Measurements from ENCODE around the gene ZNF148. TPM values are rescaled to one million over a fixed set of nuclear protein-coding genes. Genes with fewer than 3 reads are reported as not detected.

ZNF148 gene
- total RNA-seq, 1 donor from 2014 or later: 44.5 TPM

GRCh38 chr3:125200731-125201139 lies 174.4 kb downstream of the ZNF148 start:
- H3K9ac ChIP-seq (ENCODE audit: low read length): no peak overlapping the region
- no peak for TF ChIP-seq CTCF (IDR thresholded peaks at IDR 0.05; ENCODE audit: insufficient read depth, low read depth, low read length)
- no peak for TF ChIP-seq EZH2 (IDR thresholded peaks at IDR 0.05; ENCODE audit: insufficient read depth, low read length)
- H4K20me1 ChIP-seq (ENCODE audit: insufficient read depth, low read length): no peaks in the 10 kb centered on the region
- FAIRE-seq (no peak), DNase-seq (ENCODE audit: low read depth) (no peak)
- H2AFZ ChIP-seq (ENCODE audit: low read depth, low read length): no peak overlapping the region
- no peaks in the 10 kb centered on the region for H3K36me3 ChIP-seq (ENCODE audit: insufficient read depth, low read length)
- H3K27ac ChIP-seq (ENCODE audit: low read depth, low read length): no peak overlapping the region
- H3K4me3 ChIP-seq (ENCODE audit: insufficient read depth, low read depth, low read length): no peak overlapping the region
- Mint-ChIP-seq H3K4me1 (ENCODE audit: low read depth, unreplicated experiment) (no peaks in the 10 kb centered on the region), H3K9me3 (ENCODE audit: unreplicated experiment) (peaks cover 2% of the 10 kb centered on the region), H3K4me3 (ENCODE audit: unreplicated experiment) (no peak overlapping the region), H3K36me3 (ENCODE audit: low read depth, unreplicated experiment) (peaks cover 3% of the 10 kb centered on the region), H3K27ac (ENCODE audit: unreplicated experiment) (no peak overlapping the region), H3K27me3 (ENCODE audit: low read depth, unreplicated experiment) (peaks cover 6% of the 10 kb centered on the region)
- no peaks in the 10 kb centered on the region for H3K4me1 ChIP-seq (ENCODE audit: insufficient read depth, low read length)
- no peaks in the 10 kb centered on the region for H3K27me3 ChIP-seq (ENCODE audit: insufficient read depth, low read length)
- no peak overlapping the region for H3K4me2 ChIP-seq (ENCODE audit: low read length)
- H3K9me3 ChIP-seq (ENCODE audit: insufficient read depth, low read depth, low read length): no peaks in the 10 kb centered on the region
- no peaks in the 10 kb centered on the region for H3K79me2 ChIP-seq (ENCODE audit: insufficient read depth, low read length)

- FAIRE-seq (no peak), DNase-seq (ENCODE audit: low read depth) (peak; percentile 76)
- Histone ChIP-seq H3K27ac (ENCODE audit: low read depth, low read length) (no peak overlapping the region), H3K79me2 (ENCODE audit: insufficient read depth, low read length) (no peaks in the 10 kb centered on the region), H3K4me1 (ENCODE audit: insufficient read depth, low read length) (peaks cover 7% of the 10 kb centered on the region), H4K20me1 (ENCODE audit: insufficient read depth, low read length) (no peaks in the 10 kb centered on the region), H3K36me3 (ENCODE audit: insufficient read depth, low read length) (no peaks in the 10 kb centered on the region), H3K9ac (ENCODE audit: low read length) (no peak overlapping the region), H2AFZ (ENCODE audit: low read depth, low read length) (no peak overlapping the region), H3K27me3 (ENCODE audit: insufficient read depth, low read length) (no peaks in the 10 kb centered on the region), H3K9me3 (ENCODE audit: insufficient read depth, low read depth, low read length) (no peaks in the 10 kb centered on the region), H3K4me3 (ENCODE audit: insufficient read depth, low read depth, low read length) (no peak overlapping the region), H3K4me2 (ENCODE audit: low read length) (no peak overlapping the region)
- TF ChIP-seq CTCF (IDR thresholded peaks at IDR 0.05; ENCODE audit: insufficient read depth, low read depth, low read length) (no peak), EZH2 (IDR thresholded peaks at IDR 0.05; ENCODE audit: insufficient read depth, low read length) (no peak)
- Mint-ChIP-seq H3K9me3 (ENCODE audit: unreplicated experiment) (no peaks in the 10 kb centered on the region), H3K4me3 (ENCODE audit: unreplicated experiment) (no peak overlapping the region), H3K27ac (ENCODE audit: unreplicated experiment) (no peak overlapping the region), H3K27me3 (ENCODE audit: low read depth, unreplicated experiment) (peaks cover 14% of the 10 kb centered on the region), H3K36me3 (ENCODE audit: low read depth, unreplicated experiment) (no peaks in the 10 kb centered on the region), H3K4me1 (ENCODE audit: low read depth, unreplicated experiment) (peaks cover 9% of the 10 kb centered on the region)
Observed at GRCh38 chr3:125194849-125195601, 180.1 kb downstream of the ZNF148 start.

Measured in astrocyte (in vitro differentiated cells and primary cell).